HG02588 (cell line): Measurements from ENCODE around the gene KRT35.
"Not testable (repeated sequence)": the region's sequence is repeated elsewhere in the genome, so short reads cannot be mapped to it uniquely, and the experiment has no call there.

Experiments used
- ATAC-seq: cut with Tn5 transposase; IDR thresholded peaks from one replicate; pipeline ENCODE4 v1.9.1; 2021; ENCODE audit warnings: mild to moderate bottlenecking, moderate library complexity; ENCODE audit not compliant: unreplicated experiment

Gene KRT35

GRCh38 chr17:41462705-41463104 is 18.2 kb downstream of the KRT35 start:
- no peak for ATAC-seq

- ATAC-seq = no peak
Measured at GRCh38 chr17:41457676-41458075, 23.3 kb downstream of the KRT35 start.

DNA sequence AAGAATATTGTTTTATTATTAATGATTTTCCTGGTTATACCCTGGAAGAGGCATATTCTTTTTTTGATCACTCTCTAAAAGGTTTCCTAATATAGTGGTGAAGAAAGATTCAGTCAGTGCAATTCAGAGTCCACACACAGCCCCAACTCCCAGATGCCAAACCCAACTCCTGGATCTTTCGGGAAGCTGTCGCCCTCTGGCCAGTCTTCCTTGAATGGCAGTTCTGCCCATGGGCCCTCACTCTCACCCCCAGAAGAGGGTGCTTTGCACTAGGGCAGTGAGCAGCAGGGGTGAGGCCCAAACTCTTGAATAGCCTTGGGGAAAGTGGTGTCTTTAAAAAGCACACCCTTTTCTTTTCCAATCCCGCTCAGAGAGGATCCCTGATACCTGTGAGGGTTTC is 24.7 kb downstream of the KRT35 start:
- ATAC-seq = no peak

DNA sequence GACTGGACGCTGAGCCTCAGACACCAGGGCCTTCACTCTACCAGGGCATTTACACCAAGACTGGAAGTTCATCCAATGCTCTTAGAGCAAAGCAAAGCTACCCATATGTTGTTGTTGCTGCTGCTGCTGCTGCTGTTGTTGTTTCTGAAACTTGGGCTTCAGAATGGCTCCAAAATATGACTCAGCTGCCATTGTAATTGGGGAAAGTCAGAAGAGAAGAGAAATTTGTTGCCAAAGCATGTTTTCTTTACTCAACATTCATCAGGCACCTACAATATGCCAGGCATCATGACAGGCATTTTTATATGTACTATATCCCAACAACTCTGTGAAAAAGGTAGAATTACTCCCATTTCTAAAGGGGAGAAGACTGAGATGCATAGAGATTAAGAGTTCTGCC is 25.7 kb downstream of the KRT35 start:
- ATAC-seq = no peak

DNA sequence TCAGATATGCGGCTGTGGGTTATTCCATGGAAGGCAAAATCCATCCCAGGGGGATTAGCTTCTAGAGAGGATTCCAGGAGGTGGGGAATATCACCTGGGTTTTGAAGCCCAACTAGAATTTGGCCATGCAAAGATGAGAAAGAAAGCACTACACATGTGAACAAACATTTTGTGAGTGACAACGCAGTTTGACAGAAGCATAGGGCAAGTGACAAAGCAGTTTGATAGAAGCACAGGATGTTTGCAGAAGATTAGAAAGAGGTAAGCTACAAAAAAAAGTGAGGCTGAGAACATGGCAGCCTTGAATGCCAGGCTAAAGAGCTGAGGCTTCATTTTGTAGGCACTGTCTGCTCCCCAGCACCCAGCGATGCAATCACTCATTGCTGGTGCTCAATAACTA is 27.9 kb downstream of the KRT35 start:
- no peak for ATAC-seq

GRCh38 chr17:41452281-41452680 is 28.7 kb downstream of the KRT35 start:
- no peak for ATAC-seq

GRCh38 chr17:41451154-41451728 is 29.7 kb downstream of the KRT35 start:
- ATAC-seq = no peak

DNA sequence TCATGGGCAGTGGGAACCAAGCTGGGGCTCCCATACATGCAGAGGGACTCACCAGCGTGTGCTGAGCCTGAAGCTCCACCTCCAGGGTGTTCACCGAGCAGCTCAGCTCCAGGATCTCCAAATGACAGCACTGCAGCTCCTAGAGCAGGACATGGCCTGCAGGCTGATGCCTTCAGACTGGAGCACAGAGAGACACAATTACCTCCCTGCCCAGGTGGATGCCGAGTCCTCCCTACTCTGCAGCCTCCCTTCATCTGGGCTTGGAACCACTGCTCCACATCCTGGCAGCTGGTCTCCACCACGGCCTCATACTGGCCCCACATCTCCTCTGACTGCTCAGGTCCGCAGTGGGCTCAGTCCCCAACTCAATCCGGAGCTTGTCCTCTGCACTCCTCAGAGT is 31.9 kb downstream of the KRT35 start:
- no peak for ATAC-seq

- no peak for ATAC-seq
Measured at GRCh38 chr17:41448506-41448905, 32.4 kb downstream of the KRT35 start.

DNA sequence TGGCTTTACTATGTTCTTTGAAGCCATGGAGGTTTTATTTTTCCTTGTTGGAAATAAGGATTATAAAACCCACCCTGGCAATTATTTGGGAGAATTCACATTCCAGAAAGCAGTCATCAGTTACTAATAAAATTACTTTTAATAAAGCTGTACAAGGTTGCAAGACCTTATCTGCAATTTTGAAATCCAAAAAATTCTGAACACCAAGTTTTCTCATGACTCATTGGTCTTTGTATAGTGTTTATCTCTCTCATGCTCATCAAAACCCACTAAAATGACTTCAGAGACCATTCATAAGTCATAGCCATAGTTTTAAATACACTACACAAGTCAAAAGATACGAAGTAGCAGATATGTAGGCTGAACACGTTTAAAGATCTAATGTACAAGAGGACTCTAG is 34.1 kb downstream of the KRT35 start:
- no peak for ATAC-seq

DNA sequence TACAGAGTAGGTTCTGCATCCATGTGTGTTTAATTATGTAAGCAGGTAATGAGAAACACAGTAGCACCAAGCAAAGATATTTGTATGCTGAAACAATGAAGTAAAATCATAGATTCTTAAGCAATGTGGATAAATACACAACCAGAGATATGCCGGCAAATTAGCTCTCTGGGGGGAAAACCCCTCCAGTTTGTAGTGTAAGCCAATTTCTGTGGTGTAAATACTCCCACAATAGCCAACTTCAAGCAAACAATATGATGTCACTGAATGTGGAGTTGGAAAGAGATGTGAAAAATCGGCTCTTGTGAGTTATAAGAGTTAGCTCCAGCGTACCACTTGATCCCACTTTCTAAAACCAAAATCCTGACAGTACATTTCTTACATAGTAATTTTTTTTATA is 36.3 kb downstream of the KRT35 start:
- no peak for ATAC-seq

DNA sequence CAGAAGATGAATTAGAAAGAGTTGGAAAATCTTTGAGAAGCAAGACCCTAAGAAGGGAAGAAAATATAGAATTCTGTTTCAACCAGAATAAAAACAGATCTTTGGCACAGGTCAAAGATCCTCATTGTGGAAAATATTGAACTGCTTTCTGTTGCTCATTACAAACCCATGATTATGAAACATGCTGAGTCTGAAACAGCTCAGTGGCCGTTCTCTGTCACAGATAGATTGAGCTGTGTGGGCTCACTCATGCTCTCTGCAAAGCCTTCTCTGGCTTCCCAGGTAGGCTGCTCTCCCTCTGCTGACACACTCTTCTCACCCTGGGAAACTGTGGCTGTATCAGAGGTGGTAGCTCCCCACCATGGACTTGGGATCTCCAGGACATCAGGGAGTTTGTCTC is 36.8 kb downstream of the KRT35 start:
- ATAC-seq = no peak

- ATAC-seq = no peak
Measured at GRCh38 chr17:41442739-41443138, 38.2 kb downstream of the KRT35 start.

GRCh38 chr17:41440531-41441033 is 40.4 kb downstream of the KRT35 start, which contains the start of gene KRT38:
Gene KRT38 (minus strand): TSS chr17:41440983. CDS start chr17:41440921, 62 bp downstream.
- ATAC-seq = no peak

GRCh38 chr17:41439375-41439774 is 41.6 kb downstream of the KRT35 start:
- no peak for ATAC-seq

GRCh38 chr17:41437769-41438168 is 43.2 kb downstream of the KRT35 start:
- no peak for ATAC-seq

DNA sequence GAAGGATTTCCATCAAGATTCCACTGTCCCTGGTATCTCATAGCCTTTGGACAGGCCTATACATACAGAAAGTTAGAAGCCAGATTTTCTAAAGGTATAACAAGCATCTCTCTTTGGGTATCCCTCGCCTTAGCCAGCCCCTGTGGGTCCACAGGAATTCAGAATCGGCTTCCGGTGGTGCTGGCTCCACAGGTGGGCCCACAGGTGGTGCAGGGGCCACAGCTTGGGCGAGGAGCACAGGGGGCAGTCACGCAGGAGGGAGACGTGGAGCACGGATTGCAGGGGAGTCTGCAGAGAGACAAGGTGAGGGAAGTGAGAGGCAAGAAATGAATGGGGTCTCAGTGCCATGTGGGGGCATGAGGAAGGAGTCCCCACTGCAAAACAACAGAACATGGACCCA is 43.7 kb downstream of the KRT35 start:
- no peak for ATAC-seq

- ATAC-seq = no peak
Measured at GRCh38 chr17:41434415-41434814, 46.5 kb downstream of the KRT35 start.

- ATAC-seq = no peak
Measured at GRCh38 chr17:41434005-41434404, 46.9 kb downstream of the KRT35 start.

- no peak for ATAC-seq
Measured at GRCh38 chr17:41433586-41433985, 47.4 kb downstream of the KRT35 start.

DNA sequence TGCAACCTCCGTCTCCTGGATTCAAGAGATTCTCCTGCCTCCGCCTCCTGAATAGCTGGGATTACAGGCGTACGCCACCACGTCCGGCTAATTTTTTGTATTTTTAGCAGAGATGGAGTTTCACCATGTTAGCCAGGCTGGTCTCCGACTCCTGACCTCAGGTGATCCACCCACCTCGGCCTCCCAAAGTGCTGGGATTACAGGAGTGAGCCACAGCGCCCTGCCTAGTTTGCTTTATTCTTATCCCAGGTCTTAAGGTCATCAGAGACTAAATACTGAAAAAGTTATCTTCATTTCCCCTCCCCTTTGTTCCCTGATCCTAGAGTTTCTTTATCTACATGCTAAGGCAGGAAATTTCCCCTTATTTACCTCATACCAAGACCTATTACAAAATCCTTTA is 50.6 kb downstream of the KRT35 start:
- not testable (repeated sequence) for ATAC-seq

DNA sequence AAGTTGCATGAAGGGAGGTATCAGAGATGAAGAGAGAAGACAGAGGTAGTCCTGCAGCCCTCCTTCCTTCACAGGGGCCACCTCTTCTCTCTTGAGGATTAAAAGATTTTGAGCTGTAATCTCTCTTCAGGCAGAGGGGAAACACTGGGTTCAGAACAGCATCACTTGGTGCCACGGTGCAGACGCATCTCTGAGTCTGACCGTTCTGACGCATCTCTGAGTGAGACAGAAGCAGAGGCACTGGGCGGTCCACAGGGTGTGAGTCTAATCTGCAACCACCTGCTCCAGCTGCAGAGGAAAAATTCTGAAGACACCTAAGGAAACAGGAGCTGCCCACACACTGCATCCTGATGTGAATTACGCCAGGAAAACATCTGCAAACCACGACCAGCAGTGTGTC is 51.3 kb downstream of the KRT35 start:
- ATAC-seq = no peak

DNA sequence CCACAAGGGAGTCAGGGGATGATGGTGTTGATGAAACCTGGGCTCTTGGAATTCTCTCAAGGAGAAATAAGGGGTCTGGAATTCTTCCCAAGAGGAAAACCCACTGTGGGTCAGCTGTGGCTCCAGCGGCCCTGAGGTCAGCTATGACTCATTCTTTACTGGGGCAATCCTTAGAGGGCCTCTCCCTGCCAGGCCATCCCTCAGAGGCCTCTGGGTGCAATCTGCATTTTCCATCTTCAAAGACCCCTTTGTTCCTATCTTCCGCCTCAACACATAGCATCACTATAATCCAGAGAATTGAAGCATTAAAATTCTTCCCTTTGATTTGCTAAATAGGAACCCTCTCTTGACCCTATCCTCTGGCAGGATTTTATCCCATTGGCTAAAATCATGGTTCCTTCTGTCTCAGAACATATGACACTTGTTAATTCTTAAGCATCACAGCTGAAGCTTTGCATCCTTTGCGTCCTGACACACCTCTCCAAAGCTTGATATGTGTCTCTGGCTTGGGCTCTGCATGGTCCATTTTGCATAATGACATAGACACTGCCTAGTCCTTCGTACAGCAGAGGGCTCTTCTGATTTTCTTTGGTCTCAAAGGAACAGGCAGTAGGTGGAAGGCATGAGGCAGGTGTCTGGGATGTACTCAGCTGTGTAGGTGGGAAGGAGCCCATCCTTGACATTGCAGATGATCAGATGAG is 52.2 kb downstream of the KRT35 start:
- ATAC-seq = no peak
